Measurements from ENCODE around the gene MDP1.
"Not testable (repeated sequence)": the region's sequence is repeated elsewhere in the genome, so short reads cannot be mapped to it uniquely, and the experiment has no call there.

The MDP1 gene

DNA sequence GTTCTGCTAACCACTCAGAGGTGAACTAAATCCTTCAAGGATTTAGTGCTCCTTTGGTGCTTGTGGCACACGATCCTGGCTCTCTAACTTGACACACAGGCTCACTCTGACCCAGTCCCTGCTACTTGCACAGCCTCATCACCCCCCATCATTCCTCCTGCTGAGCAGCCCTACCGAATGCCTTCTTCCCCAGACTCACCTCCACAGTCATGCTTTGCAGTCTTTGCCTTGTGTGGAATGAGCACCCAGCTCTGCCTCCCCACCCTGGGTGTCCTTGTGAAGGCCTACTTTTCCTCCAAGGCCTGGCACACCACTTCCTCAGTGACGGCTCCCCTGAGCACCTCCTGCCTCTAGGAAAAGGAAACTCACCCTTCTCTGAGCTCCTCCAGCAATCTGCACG, 34.5 kb upstream of the MDP1 start:
- no peak for DNase-seq (ENCODE audit: low read depth)

DNA sequence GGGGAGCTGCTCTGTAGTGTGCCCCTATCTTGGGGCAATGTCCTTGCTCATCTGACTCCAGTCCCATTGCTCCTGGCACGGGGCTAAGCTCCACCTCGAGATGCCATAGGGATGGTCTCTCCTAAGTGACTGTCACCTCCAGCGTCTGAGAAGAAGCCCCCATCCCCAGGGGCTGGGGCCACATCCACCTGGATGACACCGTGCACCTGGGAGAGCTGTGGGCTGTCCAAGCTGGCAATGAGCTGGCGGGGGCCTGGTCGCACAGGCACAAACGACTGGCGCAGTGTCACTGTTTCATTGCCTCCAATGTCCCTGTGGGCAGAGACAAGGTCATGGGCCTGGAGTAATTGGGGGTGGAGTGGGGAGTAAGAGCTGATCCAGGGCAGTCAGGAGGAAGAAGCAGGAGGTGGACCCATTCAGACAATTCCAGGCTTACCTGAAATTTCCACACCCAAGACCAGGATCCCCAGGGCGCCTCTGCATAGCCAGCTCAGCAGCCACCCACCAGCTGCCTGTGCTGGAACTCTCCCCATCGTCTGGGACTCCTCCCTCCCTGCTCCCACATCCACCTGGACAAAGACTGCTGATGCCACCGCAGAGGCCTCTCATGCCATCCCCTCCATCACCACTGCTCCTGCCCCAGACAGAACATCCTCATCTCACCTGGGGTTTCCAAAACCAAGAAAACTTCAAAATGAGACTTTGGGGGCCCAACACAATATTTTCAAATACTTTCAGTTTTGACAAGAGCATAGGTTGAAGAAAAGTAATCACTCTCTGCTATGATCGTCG, 33.6 kb upstream of the MDP1 start:
- no peak for DNase-seq (ENCODE audit: low read depth)

DNA sequence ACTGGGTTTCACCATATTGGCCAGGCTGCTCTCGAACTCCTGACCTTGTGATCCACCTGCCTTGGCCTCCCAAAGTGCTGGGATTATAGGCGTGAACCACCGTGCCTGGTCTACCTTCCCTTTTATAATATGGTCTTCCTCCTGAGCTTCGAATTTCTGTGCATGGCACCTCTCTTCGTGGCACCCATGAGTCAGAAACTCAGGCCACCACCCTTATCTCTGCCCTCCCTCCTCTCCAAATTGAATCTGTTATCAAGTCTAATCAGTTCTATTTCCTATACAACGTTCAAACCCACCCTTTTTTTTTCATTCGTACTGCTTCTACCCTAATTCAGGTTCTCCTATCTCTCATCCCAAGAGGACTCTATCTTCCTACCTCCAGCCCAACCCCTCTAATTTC, 31.6 kb upstream of the MDP1 start:
- DNase-seq (ENCODE audit: low read depth), result no peak

DNA sequence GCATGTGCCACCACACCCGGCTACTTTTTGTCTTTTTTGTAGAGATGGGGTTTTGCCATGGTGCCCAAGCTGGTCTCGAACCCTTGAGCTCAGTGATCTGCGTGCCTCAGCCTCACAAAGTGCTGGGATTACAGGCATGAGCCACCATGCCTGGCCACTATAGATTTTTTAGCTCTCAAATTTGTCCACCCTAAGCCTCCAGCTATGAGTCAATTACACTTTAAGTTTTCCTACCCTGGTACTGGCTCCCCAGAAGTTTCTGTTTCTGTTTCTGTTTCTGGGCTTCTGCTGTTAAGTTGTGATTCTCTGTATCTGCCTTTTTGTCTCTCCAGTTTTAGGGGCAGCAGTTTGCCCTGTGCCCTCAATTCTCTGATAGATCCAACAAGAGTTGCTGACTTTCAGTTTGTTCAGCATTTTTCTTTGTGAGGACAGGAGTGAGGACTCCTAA, 30.9 kb upstream of the MDP1 start:
- DNase-seq (ENCODE audit: low read depth), result no peak

DNA sequence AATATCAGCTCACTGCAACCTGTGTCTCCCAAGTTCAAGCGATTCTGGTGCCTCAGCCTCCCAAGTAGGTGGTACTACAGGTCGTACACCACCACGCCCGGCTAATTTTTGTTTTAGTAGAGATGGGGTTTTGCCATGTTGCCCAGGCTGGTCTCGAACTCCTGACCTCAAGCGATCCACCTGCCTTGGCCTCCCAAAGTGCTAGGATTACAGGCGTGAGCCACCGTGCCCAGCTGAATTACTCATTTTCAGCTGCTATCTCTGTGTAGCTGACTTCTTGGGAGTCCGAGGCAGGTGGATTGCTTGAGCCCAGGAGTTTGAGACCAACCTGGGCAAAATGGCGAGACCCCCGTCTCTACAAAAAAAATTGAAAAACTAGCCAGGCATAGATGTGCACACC, 29.5 kb upstream of the MDP1 start:
- DNase-seq (ENCODE audit: low read depth), result not testable (repeated sequence)

DNA sequence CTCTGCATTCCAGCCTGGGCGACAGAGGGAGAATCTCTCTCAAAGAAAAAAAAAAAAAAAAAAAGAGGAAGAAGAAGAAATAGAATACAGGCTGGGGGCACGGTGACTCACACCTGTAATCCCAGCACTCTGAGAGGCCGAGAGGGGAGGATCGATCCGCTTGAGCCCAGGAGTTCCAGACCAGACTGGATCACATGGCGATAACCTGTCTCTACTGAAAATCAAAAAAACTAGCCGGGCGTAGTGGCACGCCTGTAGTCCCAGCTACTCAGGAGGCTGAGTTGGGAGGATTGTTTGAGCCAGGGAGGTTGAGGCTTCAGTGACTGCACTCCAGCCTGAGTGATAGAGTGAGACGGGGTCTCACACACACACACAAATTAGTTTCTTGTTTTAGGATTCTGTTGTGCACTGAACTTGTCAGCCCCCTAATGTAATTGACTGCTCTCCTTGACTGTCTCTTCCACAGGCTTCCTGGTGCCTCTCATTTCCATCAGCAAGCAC, 27.5 kb upstream of the MDP1 start:
- DNase-seq (ENCODE audit: low read depth), result peak; percentile 7

DNA sequence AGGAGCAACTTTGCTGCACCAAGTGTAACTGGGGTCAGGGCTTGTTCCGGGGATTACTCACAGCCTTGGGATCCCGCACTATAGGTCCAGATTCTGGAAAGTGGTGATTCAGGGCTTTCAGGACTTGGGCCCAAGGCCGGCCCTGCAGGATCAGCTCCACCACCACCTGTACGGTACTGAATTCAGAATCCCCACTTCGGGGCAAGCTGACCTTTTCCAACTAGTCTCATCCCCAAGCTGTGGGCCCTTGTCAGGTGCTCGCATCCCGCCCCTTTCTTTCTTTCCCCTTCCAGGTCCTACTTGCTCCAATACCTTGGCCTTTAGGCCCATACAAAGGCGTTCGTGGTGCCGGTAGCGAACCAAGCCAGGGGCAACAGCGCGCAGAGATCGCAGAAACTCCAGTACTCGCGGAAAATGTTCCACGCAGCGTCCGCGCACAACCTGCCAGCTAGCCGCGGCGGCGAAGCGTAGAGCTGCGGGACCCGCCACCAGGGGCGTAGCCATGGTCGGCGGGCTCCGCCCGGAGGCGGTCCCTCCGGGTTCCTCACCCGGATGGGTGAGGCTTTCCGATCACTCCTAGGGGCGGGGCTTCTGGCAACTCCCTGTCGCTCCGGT, 26.1 kb upstream of the MDP1 start:
- DNase-seq (ENCODE audit: low read depth), result peak; percentile 87

DNA sequence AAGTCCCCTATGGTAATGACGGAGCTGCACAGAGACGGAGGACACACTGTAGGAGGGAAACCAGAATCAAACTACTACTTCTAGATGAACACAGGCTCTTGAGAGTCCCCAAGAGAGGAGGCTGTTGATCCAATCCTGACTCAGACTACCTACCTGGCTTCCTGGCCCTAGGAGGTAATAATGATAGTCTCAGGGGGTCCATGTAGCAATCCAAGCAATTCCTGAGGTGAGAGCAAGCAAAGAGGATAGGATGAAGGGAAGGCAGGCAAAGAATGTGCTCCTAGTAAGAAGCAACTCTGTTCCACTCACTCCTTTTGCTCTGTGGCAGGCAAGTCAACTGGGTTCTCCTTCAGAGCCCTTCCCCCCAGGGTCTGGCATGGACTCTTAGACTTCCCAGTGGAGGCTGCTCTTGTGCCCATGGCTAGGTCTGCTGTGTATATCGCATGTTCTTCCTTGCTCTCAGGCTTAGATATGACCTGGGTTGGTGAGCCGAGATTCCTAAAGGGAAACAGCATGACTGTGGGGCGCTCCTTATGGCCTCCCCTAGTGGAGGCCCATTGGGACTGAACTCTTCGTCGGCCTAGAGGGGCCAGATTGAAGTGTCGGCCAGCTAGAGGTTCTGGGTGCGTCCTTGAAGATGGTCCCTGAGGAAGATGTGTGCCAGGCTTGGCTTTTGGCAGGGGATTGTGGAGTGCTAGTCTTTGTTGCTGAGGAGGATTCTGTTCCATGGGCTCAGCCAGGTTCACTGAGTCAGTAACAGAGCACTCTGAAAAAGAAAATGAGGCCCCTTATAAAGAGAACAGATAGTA, 24.4 kb upstream of the MDP1 start:
- DNase-seq (ENCODE audit: low read depth), result no peak

DNA sequence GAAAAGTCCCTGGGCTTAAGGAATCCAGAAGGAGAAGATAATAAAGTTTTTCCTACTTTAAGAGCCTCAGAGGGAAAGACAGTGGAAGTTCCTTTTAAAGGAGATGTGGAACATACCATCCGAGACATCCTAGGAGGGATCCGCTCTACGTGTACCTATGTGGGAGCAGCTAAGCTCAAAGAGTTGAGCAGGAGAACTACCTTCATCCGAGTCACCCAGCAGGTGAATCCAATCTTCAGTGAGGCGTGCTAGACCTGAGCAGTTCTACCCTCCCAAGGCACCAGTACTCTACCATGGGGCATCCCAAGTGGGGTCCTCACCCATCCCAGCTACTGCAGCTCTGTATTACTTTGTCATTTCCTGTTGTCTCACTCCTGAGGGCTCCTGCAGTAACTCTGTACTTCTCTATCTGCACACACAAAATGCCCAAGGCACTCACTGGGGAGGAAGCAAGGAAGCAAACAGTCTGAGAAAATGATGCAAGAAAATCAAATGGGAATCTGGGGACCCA, 22.7 kb upstream of the MDP1 start:
- no peak for DNase-seq (ENCODE audit: low read depth)

DNA sequence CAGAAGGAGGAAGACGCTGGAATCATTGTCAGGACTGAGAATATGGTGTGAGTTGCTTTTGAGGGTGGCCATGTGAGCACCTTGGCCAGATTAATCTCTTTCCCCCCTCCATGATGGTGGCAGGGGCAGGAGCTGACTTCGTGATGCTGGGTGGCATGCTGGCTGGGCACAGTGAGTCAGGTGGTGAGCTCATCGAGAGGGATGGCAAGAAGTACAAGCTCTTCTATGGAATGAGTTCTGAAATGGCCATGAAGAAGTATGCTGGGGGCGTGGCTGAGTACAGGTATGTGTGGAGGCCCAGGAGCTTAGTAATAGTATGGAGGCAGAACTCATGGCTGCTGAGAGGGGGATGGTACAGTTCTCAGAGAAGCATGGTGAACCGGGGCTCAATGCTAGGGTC, 22.3 kb upstream of the MDP1 start:
- peak; percentile 22 for DNase-seq (ENCODE audit: low read depth)

DNA sequence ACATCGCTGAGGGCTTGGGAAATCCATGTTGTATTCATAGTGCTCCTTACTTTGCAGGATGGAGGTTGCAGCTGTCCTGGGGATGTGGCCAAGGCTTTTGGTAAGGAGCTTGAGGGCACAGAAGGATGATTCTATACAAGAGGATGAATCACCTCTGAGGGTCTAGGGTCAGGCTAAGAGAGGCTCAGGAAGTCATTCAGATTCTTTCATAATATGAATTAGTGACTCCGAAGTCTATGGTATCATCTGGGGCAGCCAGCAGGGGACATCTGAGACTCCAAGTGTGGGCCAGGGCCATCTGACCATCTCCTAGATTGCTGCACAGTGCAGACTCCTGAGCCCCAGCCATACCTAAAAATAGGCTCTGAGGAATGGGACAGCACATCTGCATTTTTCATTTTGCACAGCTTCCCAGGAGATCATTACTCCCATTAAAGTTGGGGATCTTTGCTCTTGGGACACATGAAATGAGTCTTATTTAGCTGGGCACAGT, 21.6 kb upstream of the MDP1 start:
- peak; percentile 27 for DNase-seq (ENCODE audit: low read depth)

DNA sequence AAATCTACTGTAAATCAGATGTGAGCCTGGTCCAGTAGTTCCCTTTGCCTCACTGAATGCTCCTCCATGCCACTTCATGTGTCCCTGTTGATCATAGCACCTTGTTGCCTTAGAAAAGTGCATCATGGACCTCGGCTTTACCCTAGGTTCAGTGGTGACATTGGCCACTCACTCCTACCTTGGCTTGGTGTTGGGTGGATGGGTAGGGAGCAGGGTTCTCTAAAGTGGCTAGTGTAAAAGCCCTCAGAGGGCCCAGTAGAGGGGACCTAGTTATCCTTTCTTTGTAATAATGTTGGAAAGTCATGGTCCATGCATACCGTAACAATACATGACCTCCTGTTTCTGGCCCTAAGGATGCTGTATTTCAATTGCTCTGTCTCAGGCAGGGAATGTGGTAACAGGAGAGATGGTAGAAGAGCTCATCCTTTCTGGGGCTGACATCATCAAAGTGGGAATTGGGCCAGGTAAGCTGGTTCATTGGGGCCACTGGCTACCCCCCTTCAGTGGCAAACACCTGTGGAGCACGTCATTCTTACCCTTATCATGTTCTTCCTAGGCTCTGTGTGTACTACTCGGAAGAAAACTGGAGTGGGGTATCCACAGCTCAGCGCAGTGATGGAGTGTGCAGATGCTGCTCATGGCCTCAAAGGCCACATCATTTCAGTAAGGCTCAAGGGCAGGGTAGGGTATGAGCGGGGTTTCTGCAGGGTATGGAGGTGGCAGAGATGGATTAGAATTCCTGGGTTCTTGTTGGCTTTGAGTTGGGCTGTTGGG, 21.0 kb upstream of the MDP1 start:
- DNase-seq (ENCODE audit: low read depth), result no peak

DNA sequence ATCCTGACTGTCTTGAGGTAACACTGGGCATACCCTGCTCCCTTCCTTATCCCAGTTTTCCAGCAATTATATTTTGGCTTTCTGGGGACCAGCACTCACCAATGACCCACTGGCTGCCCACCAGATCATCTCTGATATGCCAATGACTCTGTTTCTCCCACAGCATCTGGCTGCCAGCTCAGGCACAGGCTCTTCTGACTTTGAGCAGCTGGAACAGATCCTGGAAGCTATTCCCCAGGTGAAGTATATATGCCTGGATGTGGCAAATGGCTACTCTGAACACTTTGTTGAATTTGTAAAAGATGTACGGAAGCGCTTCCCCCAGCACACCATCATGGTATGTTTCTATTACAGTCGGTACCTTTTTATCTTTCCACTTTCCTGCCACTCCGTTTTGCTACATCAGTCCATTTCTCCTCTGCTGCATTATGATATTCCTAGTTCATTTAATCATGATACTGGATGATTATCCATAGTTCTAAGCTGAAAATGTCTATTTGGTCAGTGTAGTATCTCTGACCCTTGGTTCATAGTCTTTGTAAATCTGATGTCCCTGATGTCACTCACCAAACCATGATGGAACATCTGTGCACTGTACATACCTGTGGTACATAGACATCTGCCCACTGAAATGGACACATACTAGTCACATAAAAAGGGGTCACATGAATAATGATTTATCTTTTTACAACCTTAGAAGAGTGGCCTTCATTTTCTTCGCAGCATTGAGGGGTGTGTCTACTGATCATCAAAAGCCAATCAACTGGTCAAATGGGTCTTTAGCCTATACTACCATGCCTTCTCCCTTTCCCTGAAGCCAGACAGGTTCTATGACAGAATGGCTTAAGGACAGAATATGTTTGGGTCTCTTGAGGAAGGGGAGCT, 20.2 kb upstream of the MDP1 start:
- no peak for DNase-seq (ENCODE audit: low read depth)

DNA sequence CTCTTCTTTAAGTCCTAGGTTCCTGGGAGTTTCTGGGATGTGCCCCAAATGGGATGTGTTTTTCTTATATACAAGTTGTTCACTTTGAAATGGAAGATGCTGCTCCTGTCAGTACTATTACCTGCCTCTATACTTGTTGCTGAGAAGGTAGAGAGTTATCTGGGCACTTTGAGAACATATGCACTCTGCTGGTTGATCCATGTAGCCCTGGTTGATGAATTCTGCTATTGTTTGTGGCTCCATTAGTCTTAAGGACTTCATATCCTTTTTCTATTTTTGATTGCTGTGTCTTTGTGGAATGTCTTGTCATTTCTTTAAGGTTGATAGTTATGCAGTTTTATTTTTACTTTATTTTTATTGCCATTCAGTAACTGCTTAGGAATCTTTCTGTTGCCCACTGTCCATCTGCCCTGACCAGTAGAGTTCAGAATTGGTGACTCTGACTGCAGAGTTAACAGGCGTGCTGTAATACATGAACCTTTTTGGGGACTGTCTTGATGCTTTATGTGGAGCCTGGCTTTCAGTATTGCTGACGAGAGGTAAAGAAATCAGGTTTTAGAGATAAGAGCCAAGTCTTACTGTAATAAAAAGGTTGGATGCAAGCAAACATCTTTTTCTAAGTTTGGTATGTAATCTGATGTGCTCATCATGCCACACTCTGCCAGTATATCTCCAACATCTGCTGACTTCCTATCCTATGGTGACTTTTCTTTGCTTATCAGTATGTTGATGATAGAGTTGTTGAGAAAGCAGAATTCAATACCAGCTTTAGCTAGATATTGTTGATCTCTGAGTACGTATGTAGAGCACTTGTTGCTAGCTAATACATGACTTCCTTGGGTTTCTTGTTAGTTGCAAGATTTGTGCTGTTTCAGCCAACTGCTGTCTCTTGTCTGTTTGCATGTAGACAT, 18.5 kb upstream of the MDP1 start:
- no peak for DNase-seq (ENCODE audit: low read depth)

DNA sequence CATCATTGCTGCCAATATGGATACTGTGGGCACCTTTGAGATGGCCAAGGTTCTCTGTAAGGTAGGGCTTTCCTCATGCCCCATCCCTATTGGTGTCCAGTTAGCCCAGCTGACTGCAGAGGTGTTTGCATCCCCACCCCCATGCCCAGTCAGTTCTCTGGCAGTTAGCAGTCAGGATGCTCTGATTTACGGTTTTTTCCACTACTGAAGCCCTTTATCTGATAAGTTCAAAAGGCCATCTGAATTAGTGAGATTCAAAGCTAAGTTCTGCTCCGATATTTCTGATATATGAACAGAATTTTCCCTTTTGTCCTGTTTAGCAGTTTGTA, 17.6 kb upstream of the MDP1 start:
- peak; percentile 12 for DNase-seq (ENCODE audit: low read depth)

DNA sequence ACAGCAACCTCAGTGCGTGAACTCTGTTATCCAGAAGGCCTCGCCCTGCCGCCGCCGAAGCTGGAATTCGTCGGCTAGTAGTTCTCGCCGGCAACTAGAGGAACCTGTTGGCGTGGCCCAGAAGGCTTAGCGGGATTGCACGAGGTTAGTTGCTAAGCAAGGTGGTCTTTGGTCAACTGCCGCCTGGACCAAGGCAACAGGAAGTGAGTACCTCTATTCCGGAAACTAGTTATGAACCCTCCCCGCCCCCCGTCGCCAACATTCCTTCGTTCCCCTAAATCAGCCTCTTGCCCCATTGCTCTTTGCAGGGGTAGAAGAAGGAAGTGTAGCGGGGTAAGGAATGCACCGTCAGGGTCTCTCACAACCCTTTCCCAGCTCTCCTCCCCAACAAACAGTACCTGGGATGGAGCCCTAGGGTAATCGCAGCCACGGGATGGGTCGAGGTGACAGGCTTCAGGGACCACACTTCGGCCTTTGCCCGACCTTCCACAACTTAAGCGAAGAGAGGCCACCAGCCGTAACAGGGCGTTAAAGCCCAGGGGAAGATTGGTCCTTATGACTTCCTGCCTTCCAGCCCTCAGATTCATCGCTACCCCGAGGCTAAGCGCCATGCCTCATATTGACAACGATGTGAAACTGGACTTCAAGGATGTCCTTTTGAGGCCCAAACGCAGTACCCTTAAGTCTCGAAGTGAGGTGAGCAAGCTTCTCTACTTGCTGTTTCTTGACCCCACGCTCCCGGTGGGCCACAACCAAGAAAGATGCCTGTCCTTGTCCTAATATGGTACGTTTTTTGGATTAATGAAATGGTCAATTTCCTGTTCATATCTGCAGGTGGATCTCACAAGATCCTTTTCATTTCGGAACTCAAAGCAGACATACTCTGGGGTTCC, 17.0 kb upstream of the MDP1 start, which contains the start of gene GMPR2:
GMPR2 (plus strand) TSS at position 285 of the 893 bp plus-strand sequence; CDS start at position 610, 325 bp downstream.
- DNase-seq (ENCODE audit: low read depth), result no peak

DNA sequence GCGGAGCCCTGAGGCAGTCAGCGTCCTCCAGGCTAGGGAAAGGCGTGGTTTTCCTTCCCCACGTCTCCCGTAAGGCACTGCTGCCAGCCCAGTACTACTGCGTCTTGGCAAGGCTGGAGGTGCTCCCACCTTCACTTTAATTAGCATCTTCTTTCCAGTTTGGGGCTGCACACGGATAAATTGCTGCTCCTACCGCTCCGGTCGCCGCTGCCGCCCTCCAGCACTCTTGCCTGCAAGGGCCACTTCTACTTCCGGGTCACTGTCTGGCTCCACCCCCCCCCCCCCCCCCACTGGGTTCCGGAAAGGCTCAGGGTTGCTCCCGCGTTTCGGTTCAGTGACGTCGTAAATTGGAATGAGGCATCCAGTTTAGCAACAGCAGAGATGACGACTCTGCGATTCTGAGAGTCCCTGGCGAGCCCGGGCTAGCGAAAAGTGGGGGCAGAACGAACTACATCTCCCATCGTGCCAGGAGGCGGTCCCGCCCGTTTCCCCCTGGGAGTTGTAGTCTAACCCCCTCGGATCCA, 16.3 kb upstream of the MDP1 start, which contains the start of gene NEDD8:
NEDD8 (minus strand) TSS at position 247 of the 524 bp plus-strand sequence; CDS start at position 147, 100 bp downstream.
- peak; percentile 94 for DNase-seq (ENCODE audit: low read depth)

Measured in amniotic epithelial cell (primary cell).